Prostate gland (tissue), 2 donors: Measurements from ENCODE around the gene SLC39A9.

Experiments used
- POLR2A ChIP-seq: fragments of 450-650 bp; IDR thresholded peaks from one replicate; pipeline ENCODE4 v1.6.1; 2016; ENCODE audit warnings: antibody characterized with exemption, mild to moderate bottlenecking
- TF ChIP-seq, protein P1 (sequence below), 4 experiments: fragments of 200-600 bp in 2 of 4; fragments of 450-650 bp in 2 of 4; sonication (generic) in 2 of 4; IDR thresholded peaks; 1 replicate in 3 of 4; 2 replicates in 1 of 4; pipeline ENCODE4 v1.5.1; 2016 to 2019; ENCODE audit warnings: antibody characterized with exemption in 4 of 4, mild to moderate bottlenecking in 2 of 4, moderate library complexity in 2 of 4

GRCh38 chr14:69439521-69440270, 41.2 kb downstream of the SLC39A9 start:
- TF ChIP-seq, protein P1, sequence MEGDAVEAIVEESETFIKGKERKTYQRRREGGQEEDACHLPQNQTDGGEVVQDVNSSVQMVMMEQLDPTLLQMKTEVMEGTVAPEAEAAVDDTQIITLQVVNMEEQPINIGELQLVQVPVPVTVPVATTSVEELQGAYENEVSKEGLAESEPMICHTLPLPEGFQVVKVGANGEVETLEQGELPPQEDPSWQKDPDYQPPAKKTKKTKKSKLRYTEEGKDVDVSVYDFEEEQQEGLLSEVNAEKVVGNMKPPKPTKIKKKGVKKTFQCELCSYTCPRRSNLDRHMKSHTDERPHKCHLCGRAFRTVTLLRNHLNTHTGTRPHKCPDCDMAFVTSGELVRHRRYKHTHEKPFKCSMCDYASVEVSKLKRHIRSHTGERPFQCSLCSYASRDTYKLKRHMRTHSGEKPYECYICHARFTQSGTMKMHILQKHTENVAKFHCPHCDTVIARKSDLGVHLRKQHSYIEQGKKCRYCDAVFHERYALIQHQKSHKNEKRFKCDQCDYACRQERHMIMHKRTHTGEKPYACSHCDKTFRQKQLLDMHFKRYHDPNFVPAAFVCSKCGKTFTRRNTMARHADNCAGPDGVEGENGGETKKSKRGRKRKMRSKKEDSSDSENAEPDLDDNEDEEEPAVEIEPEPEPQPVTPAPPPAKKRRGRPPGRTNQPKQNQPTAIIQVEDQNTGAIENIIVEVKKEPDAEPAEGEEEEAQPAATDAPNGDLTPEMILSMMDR (IDR thresholded peaks at IDR 0.05) = no peak
- no peak for TF ChIP-seq POLR2A
